ENCODE results near the gene SYNJ2.

SYNJ2 gene

GRCh38 chr6:158057213-158057987 is 75.7 kb downstream of the SYNJ2 start:
- peaks cover 3% of the 10 kb centered on the region for H3K4me1 ChIP-seq
- H3K36me3 ChIP-seq, result no peaks in the 10 kb centered on the region
- TF ChIP-seq, protein P1, sequence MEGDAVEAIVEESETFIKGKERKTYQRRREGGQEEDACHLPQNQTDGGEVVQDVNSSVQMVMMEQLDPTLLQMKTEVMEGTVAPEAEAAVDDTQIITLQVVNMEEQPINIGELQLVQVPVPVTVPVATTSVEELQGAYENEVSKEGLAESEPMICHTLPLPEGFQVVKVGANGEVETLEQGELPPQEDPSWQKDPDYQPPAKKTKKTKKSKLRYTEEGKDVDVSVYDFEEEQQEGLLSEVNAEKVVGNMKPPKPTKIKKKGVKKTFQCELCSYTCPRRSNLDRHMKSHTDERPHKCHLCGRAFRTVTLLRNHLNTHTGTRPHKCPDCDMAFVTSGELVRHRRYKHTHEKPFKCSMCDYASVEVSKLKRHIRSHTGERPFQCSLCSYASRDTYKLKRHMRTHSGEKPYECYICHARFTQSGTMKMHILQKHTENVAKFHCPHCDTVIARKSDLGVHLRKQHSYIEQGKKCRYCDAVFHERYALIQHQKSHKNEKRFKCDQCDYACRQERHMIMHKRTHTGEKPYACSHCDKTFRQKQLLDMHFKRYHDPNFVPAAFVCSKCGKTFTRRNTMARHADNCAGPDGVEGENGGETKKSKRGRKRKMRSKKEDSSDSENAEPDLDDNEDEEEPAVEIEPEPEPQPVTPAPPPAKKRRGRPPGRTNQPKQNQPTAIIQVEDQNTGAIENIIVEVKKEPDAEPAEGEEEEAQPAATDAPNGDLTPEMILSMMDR (IDR thresholded peaks at IDR 0.05; ENCODE audit: low read depth, low read length), result no peak
- DNase-seq, result no peak
- no peaks in the 10 kb centered on the region for H3K9me3 ChIP-seq
- H3K4me3 ChIP-seq (ENCODE audit: low read depth, low read length), result no peak overlapping the region
- no peaks in the 10 kb centered on the region for H3K27me3 ChIP-seq

- Histone ChIP-seq H3K27me3 (no peaks in the 10 kb centered on the region), H3K4me3 (ENCODE audit: low read depth, low read length) (no peak overlapping the region), H3K9me3 (no peaks in the 10 kb centered on the region), H3K36me3 (no peaks in the 10 kb centered on the region), H3K4me1 (peaks cover 3% of the 10 kb centered on the region)
- DNase-seq, result no peak
- TF ChIP-seq, protein P1 (IDR thresholded peaks at IDR 0.05; ENCODE audit: low read depth, low read length), result no peak
Measured at GRCh38 chr6:158058171-158058651, 76.5 kb downstream of the SYNJ2 start.

DNA sequence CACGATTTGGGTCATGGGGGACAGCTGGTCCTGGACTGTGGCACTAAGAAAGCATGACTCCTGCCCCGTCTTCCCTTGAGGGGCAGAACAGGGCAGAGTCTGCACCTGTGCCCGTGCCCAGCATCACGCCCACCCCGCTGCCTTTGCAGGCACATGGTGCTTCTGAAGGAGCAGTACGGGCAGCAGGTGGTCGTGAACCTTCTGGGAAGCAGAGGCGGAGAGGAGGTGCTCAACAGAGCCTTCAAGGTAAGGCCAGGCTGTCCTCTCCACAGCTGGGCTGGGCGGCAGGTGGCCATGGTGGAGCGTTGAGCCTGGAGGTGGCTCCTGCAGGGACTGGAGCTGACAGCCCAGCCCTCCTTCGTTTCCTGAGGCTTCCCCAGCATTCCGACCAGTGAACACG is 77.4 kb downstream of the SYNJ2 start:
- no peak for DNase-seq
- TF ChIP-seq, protein P1 (IDR thresholded peaks at IDR 0.05; ENCODE audit: low read depth, low read length), result no peak
- Histone ChIP-seq H3K36me3 (no peaks in the 10 kb centered on the region), H3K27me3 (no peaks in the 10 kb centered on the region), H3K4me3 (ENCODE audit: low read depth, low read length) (no peak overlapping the region), H3K9me3 (no peaks in the 10 kb centered on the region), H3K4me1 (peaks cover 3% of the 10 kb centered on the region)

DNA sequence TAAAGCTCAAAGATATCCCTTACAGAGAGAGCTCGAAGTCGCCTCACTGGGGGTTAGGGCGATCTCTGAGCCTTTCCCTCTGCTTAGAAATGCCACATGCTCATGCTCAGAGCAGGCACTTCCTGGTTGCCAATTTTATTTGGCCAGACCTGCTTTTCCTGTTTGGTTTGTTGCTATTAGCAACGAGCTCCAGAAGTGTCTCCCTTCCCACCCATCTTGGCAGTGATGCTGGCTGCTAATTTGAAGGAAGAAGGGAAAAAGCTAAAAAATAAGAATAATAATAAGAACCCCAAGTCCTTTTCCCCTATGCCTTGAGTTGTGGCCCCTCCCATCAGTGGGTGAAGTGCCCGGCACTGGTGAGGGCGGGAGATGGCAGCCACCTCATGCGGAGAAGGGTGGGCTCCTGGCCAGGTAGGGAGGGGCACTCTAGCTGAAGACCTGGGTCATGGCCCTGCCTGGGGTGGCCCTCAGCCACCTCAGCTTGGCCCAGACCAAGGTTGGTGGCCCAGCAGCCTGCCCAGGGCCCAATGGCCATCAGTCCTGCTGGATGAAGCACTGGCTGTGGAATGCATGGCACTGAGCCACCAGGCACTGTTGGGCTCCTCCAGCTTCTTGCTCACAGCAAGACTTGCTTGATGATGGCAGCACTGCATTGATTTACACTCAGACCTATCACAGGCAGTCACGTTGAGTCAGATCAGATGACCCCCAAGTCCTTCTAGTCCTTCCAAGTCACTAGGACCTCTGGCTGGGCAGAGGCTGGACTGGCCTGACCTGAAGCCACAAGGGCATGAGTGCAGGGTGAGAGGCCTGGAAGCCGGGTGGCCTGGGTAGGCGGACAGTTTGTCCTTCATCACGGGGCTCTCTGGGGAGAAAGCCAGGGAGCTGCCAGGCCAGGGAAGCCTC is 79.0 kb downstream of the SYNJ2 start:
- DNase-seq, result no peak
- H3K4me3 ChIP-seq (ENCODE audit: low read depth, low read length), result no peak overlapping the region
- H3K27me3 ChIP-seq, result no peaks in the 10 kb centered on the region
- TF ChIP-seq, protein P1 (IDR thresholded peaks at IDR 0.05; ENCODE audit: low read depth, low read length), result no peak
- no peaks in the 10 kb centered on the region for H3K36me3 ChIP-seq
- peaks cover 3% of the 10 kb centered on the region for H3K4me1 ChIP-seq
- no peaks in the 10 kb centered on the region for H3K9me3 ChIP-seq

GRCh38 chr6:158061361-158061708 is 79.7 kb downstream of the SYNJ2 start:
- TF ChIP-seq, protein P1 (IDR thresholded peaks at IDR 0.05; ENCODE audit: low read depth, low read length), result no peak
- peaks cover 3% of the 10 kb centered on the region for H3K4me1 ChIP-seq
- DNase-seq, result no peak
- H3K36me3 ChIP-seq, result no peaks in the 10 kb centered on the region
- no peaks in the 10 kb centered on the region for H3K27me3 ChIP-seq
- no peak overlapping the region for H3K4me3 ChIP-seq (ENCODE audit: low read depth, low read length)
- no peaks in the 10 kb centered on the region for H3K9me3 ChIP-seq

Measured in BE2C (cell line).